Measurements from ENCODE around the gene NTRK3. TPM values are rescaled to one million over a fixed set of nuclear protein-coding genes. Genes with fewer than 3 reads are reported as not detected.

The NTRK3 gene
- total and polyA plus RNA-seq, 2 of the 8 experiments (the other 6 are each of a cell fraction or from before 2014, with no cell fraction given): 4.5 to 6.8 TPM

DNA sequence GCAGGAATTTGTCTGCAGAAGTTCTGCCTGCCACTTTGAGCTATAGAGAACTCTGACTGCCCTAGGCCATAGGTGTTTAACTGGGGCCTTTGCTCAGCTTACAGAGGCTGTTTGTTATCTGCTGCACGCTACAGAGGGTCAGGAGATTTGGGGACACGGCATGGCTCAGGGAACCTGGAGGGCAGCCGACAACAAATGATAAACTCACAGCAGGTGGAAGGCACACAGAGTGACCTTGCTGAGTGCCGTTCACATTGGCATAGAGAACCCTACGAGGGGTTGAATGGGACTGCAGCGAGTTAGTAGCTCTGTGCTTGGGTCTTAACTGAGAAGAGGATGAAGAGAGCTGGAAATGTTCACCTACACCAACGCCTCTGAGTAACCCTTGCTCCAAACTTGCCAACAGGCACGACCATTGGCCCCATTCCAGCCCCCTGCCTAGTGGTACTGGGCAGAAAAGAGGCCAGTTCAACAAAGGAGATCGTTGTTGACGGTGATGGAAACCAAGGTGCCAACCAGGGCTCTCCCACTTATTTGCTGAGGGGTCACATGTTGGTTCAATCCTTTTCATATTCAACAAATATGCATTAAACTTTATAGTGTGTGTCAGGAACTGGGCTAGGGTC is 301.1 kb downstream of the NTRK3 start:
- H3K18ac ChIP-seq (ENCODE audit: extremely low read depth, low read length): no peak overlapping the region
- H3K4ac ChIP-seq (replicated peaks; ENCODE audit: insufficient read length, low read depth, low read length): no peak overlapping the region
- no peaks in the 10 kb centered on the region for H3K36me3 ChIP-seq (ENCODE audit: control insufficient read depth in 2 of 4, insufficient read depth in 4 of 4, low read length in 3 of 4)
- H3K23ac ChIP-seq (ENCODE audit: insufficient read length): no peak overlapping the region
- no peak overlapping the region for H3K4me2 ChIP-seq (ENCODE audit: insufficient read depth in 1 of 2, low read depth in 2 of 2, low read length in 2 of 2)
- POLR2A ChIA-PET (ENCODE audit: partially characterized antibody): no interaction called here
- no peaks in the 10 kb centered on the region for H4K20me1 ChIP-seq (replicated peaks in 1 of 2; ENCODE audit: control insufficient read depth in 1 of 2, insufficient read depth in 2 of 2, low read length in 2 of 2)
- no peak for DNase-seq (ENCODE audit: low read depth in 1 of 2, low spot score in 2 of 2)
- H2BK20ac ChIP-seq (ENCODE audit: low read length): no peak overlapping the region
- no peaks in the 10 kb centered on the region for H3K27me3 ChIP-seq (replicated peaks in 1 of 4; ENCODE audit: control insufficient read depth in 3 of 4, extremely low read depth in 1 of 4, insufficient read depth in 3 of 4, low read length in 3 of 4)
- no peak overlapping the region for H2BK12ac ChIP-seq (ENCODE audit: low read depth, low read length)
- no peak overlapping the region for H2AK5ac ChIP-seq (ENCODE audit: low read depth, low read length)
- H4K91ac ChIP-seq (replicated peaks; ENCODE audit: insufficient read length, low read length): no peak overlapping the region
- no peaks in the 10 kb centered on the region for H3K9me3 ChIP-seq (ENCODE audit: insufficient read depth in 2 of 2, low read depth in 1 of 2, low read length in 1 of 2)
- no peak overlapping the region for H4K8ac ChIP-seq (ENCODE audit: extremely low read depth, insufficient read depth, low read length)
- H2AFZ ChIP-seq (ENCODE audit: low read length): no peak overlapping the region
- no peak overlapping the region for H3K4me3 ChIP-seq (ENCODE audit: extremely low read depth in 1 of 4, insufficient read depth in 2 of 4, low read depth in 3 of 4, low read length in 4 of 4)
- H3K14ac ChIP-seq (ENCODE audit: insufficient read length): no peak overlapping the region
- no peaks in the 10 kb centered on the region for H3K79me2 ChIP-seq (ENCODE audit: control insufficient read depth in 1 of 2, insufficient read depth in 2 of 2, low read length in 2 of 2)
- H4K5ac ChIP-seq (ENCODE audit: insufficient read length, low read depth, low read length): no peak overlapping the region
- no peaks in the 10 kb centered on the region for H3K4me1 ChIP-seq (replicated peaks in 1 of 4; ENCODE audit: control insufficient read depth in 3 of 4, insufficient read depth in 4 of 4, low read length in 3 of 4)
- H3K9ac ChIP-seq (replicated peaks in 1 of 4; ENCODE audit: extremely low read depth in 1 of 4, low read depth in 3 of 4, low read length in 3 of 4): no peak overlapping the region
- no peak overlapping the region for H3K27ac ChIP-seq (ENCODE audit: low read depth, low read length)
- no peaks in the 10 kb centered on the region for H3K23me2 ChIP-seq (ENCODE audit: low read depth, low read length)
- no peak overlapping the region for H2BK15ac ChIP-seq (ENCODE audit: low read length)
- CTCF ChIA-PET (ENCODE audit: partially characterized antibody): interaction anchor here (1.1 to 1.6 kb wide), 5 partner anchors 8 to 54 kb away, joined by 3 to 4 read pairs (median 3); no protein-coding TSS in a partner anchor
- no peak for FAIRE-seq
- H3K56ac ChIP-seq (replicated peaks; ENCODE audit: insufficient read length, low read depth, low read length): no peak overlapping the region
- no peak overlapping the region for H2BK120ac ChIP-seq (replicated peaks; ENCODE audit: low read depth, low read length)
- 88% methylated on average over 10 of the region's 10 CpGs; no CpG with 5 or more reads in 1 of the 2 experiments for WGBS, 2 experiments (ENCODE audit: extremely low coverage in 1 of 2, insufficient coverage in 1 of 2, insufficient read length in 1 of 2, insufficient replicate concordance in 2 of 2, low coverage in 1 of 2, low lambda C conversion rate in 2 of 2, missing lambda C conversion rate in 1 of 2)
- no peaks in the 10 kb centered on the region for H3K79me1 ChIP-seq (ENCODE audit: low read depth, low read length)
- H2BK5ac ChIP-seq (ENCODE audit: low read depth, low read length): no peak overlapping the region
- no peak for TF ChIP-seq JUN (IDR thresholded peaks at IDR 0.05; ENCODE audit: low read depth, low read length)
